ENCODE results near the gene TATDN3. TPM values are rescaled to one million over a fixed set of nuclear protein-coding genes. Genes with fewer than 3 reads are reported as not detected.

TATDN3 gene
- total RNA-seq, 1 experiment from 2014 or later, result 47.6 TPM

- DNase-seq, result no peak
- Histone ChIP-seq H3K4me3 (ENCODE audit: low read length) (no peak overlapping the region), H3K4me1 (ENCODE audit: low read length) (no peaks in the 10 kb centered on the region), H4K20me1 (ENCODE audit: insufficient read depth, low read depth, low read length) (no peaks in the 10 kb centered on the region), H3K9me3 (ENCODE audit: low read length) (no peaks in the 10 kb centered on the region), H3K9me2 (replicated peaks; ENCODE audit: insufficient read depth, low read length) (no peaks in the 10 kb centered on the region), H3K27me3 (ENCODE audit: low read length) (no peaks in the 10 kb centered on the region), H3K36me3 (ENCODE audit: insufficient read depth, low read length) (peaks cover 47% of the 10 kb centered on the region), H3K79me2 (ENCODE audit: low read length) (peaks cover 23% of the 10 kb centered on the region), H3K9ac (ENCODE audit: low read length) (no peak overlapping the region), H3K4me2 (ENCODE audit: low read depth, low read length, poor library complexity, severe bottlenecking) (no peak overlapping the region), H2AFZ (ENCODE audit: low read length) (no peak overlapping the region), H3K27ac (ENCODE audit: low read length) (no peak overlapping the region)
Observed at GRCh38 chr1:212780759-212781158, 10.9 kb upstream of the TATDN3 start.

GRCh38 chr1:212781225-212781624 lies 10.5 kb upstream of the TATDN3 start:
- H3K9me3 ChIP-seq (ENCODE audit: low read length), result no peaks in the 10 kb centered on the region
- H3K9me2 ChIP-seq (replicated peaks; ENCODE audit: insufficient read depth, low read length), result no peaks in the 10 kb centered on the region
- no peak overlapping the region for H3K4me3 ChIP-seq (ENCODE audit: low read length)
- H3K27me3 ChIP-seq (ENCODE audit: low read length), result no peaks in the 10 kb centered on the region
- H3K9ac ChIP-seq (ENCODE audit: low read length), result no peak overlapping the region
- H2AFZ ChIP-seq (ENCODE audit: low read length), result no peak overlapping the region
- no peak overlapping the region for H3K4me2 ChIP-seq (ENCODE audit: low read depth, low read length, poor library complexity, severe bottlenecking)
- no peaks in the 10 kb centered on the region for H4K20me1 ChIP-seq (ENCODE audit: insufficient read depth, low read depth, low read length)
- H3K36me3 ChIP-seq (ENCODE audit: insufficient read depth, low read length), result peaks cover 50% of the 10 kb centered on the region
- H3K4me1 ChIP-seq (ENCODE audit: low read length), result no peaks in the 10 kb centered on the region
- no peak for DNase-seq
- no peak overlapping the region for H3K27ac ChIP-seq (ENCODE audit: low read length)
- peaks cover 23% of the 10 kb centered on the region for H3K79me2 ChIP-seq (ENCODE audit: low read length)

GRCh38 chr1:212782422-212783154 lies 9.1 kb upstream of the TATDN3 start:
- H3K4me2 ChIP-seq (ENCODE audit: low read depth, low read length, poor library complexity, severe bottlenecking), result no peak overlapping the region

GRCh38 chr1:212783976-212784375 lies 7.7 kb upstream of the TATDN3 start:
- no peak overlapping the region for H3K27ac ChIP-seq (ENCODE audit: low read length)
- H2AFZ ChIP-seq (ENCODE audit: low read length), result no peak overlapping the region
- H3K9me2 ChIP-seq (replicated peaks; ENCODE audit: insufficient read depth, low read length), result no peaks in the 10 kb centered on the region
- DNase-seq, result no peak
- H3K9me3 ChIP-seq (ENCODE audit: low read length), result no peaks in the 10 kb centered on the region
- H3K9ac ChIP-seq (ENCODE audit: low read length), result no peak overlapping the region
- peaks cover 11% of the 10 kb centered on the region for H3K4me1 ChIP-seq (ENCODE audit: low read length)
- H3K27me3 ChIP-seq (ENCODE audit: low read length), result no peaks in the 10 kb centered on the region
- H4K20me1 ChIP-seq (ENCODE audit: insufficient read depth, low read depth, low read length), result no peaks in the 10 kb centered on the region
- H3K4me2 ChIP-seq (ENCODE audit: low read depth, low read length, poor library complexity, severe bottlenecking), result no peak overlapping the region
- peaks cover 50% of the 10 kb centered on the region for H3K79me2 ChIP-seq (ENCODE audit: low read length)
- H3K36me3 ChIP-seq (ENCODE audit: insufficient read depth, low read length), result peaks cover 50% of the 10 kb centered on the region
- H3K4me3 ChIP-seq (ENCODE audit: low read length), result no peak overlapping the region

More at GRCh38 chr1:212782422-212783154, 9.1 kb upstream of the TATDN3 start:
- no peaks in the 10 kb centered on the region for H4K20me1 ChIP-seq (ENCODE audit: insufficient read depth, low read depth, low read length)
- H3K4me1 ChIP-seq (ENCODE audit: low read length), result no peaks in the 10 kb centered on the region
- H2AFZ ChIP-seq (ENCODE audit: low read length), result no peak overlapping the region
- no peaks in the 10 kb centered on the region for H3K27me3 ChIP-seq (ENCODE audit: low read length)
- no peaks in the 10 kb centered on the region for H3K9me2 ChIP-seq (replicated peaks; ENCODE audit: insufficient read depth, low read length)
- no peak overlapping the region for H3K9ac ChIP-seq (ENCODE audit: low read length)
- no peak overlapping the region for H3K4me3 ChIP-seq (ENCODE audit: low read length)
- no peaks in the 10 kb centered on the region for H3K9me3 ChIP-seq (ENCODE audit: low read length)
- no peak overlapping the region for H3K27ac ChIP-seq (ENCODE audit: low read length)
- peak; percentile 68 for DNase-seq
- H3K36me3 ChIP-seq (ENCODE audit: insufficient read depth, low read length), result peaks cover 50% of the 10 kb centered on the region
- peaks cover 36% of the 10 kb centered on the region for H3K79me2 ChIP-seq (ENCODE audit: low read length)

- H3K9ac ChIP-seq (ENCODE audit: low read length), result no peak overlapping the region
- no peaks in the 10 kb centered on the region for H4K20me1 ChIP-seq (ENCODE audit: insufficient read depth, low read depth, low read length)
- H3K9me3 ChIP-seq (ENCODE audit: low read length), result no peaks in the 10 kb centered on the region
- no peak overlapping the region for H3K27ac ChIP-seq (ENCODE audit: low read length)
- H3K4me1 ChIP-seq (ENCODE audit: low read length), result peaks cover 26% of the 10 kb centered on the region
- H2AFZ ChIP-seq (ENCODE audit: low read length), result no peak overlapping the region
- no peak for DNase-seq
- H3K36me3 ChIP-seq (ENCODE audit: insufficient read depth, low read length), result peaks cover 46% of the 10 kb centered on the region
- H3K4me2 ChIP-seq (ENCODE audit: low read depth, low read length, poor library complexity, severe bottlenecking), result no peak overlapping the region
- no peaks in the 10 kb centered on the region for H3K27me3 ChIP-seq (ENCODE audit: low read length)
- no peak overlapping the region for H3K4me3 ChIP-seq (ENCODE audit: low read length)
- peaks cover 64% of the 10 kb centered on the region for H3K79me2 ChIP-seq (ENCODE audit: low read length)
- no peaks in the 10 kb centered on the region for H3K9me2 ChIP-seq (replicated peaks; ENCODE audit: insufficient read depth, low read length)
Observed at GRCh38 chr1:212785871-212786270, 5.8 kb upstream of the TATDN3 start.

- Histone ChIP-seq H4K20me1 (ENCODE audit: insufficient read depth, low read depth, low read length) (no peaks in the 10 kb centered on the region), H2AFZ (ENCODE audit: low read length) (peak overlapping the region; percentile 73; the same call in 1 of the 2 replicates), H3K36me3 (ENCODE audit: insufficient read depth, low read length) (peaks cover 7% of the 10 kb centered on the region; the same call in 1 of the 2 replicates), H3K4me2 (ENCODE audit: low read depth, low read length, poor library complexity, severe bottlenecking) (peak overlapping the region; percentile 91), H3K27ac (ENCODE audit: low read length) (peak overlapping the region; percentile 89), H3K9me3 (ENCODE audit: low read length) (no peaks in the 10 kb centered on the region), H3K27me3 (ENCODE audit: low read length) (no peaks in the 10 kb centered on the region), H3K4me3 (ENCODE audit: low read length) (peak overlapping the region; percentile 83), H3K9ac (ENCODE audit: low read length) (peak overlapping the region; percentile 86), H3K9me2 (replicated peaks; ENCODE audit: insufficient read depth, low read length) (no peaks in the 10 kb centered on the region), H3K79me2 (ENCODE audit: low read length) (peaks cover 77% of the 10 kb centered on the region), H3K4me1 (ENCODE audit: low read length) (peaks cover 54% of the 10 kb centered on the region)
- DNase-seq, result no peak
Observed at GRCh38 chr1:212791261-212791675, 426 bp upstream of the TATDN3 start.

GRCh38 chr1:212792396-212792908 lies 758 bp downstream of the TATDN3 start:
- Histone ChIP-seq H3K9me3 (ENCODE audit: low read length) (no peaks in the 10 kb centered on the region), H3K79me2 (ENCODE audit: low read length) (peaks cover 65% of the 10 kb centered on the region), H3K4me2 (ENCODE audit: low read depth, low read length, poor library complexity, severe bottlenecking) (peak overlapping the region; percentile 91), H3K27me3 (ENCODE audit: low read length) (no peaks in the 10 kb centered on the region), H3K36me3 (ENCODE audit: insufficient read depth, low read length) (peaks cover 17% of the 10 kb centered on the region), H3K4me1 (ENCODE audit: low read length) (peaks cover 54% of the 10 kb centered on the region), H3K4me3 (ENCODE audit: low read length) (peak overlapping the region; percentile 83), H4K20me1 (ENCODE audit: insufficient read depth, low read depth, low read length) (no peaks in the 10 kb centered on the region), H2AFZ (ENCODE audit: low read length) (peak overlapping the region; percentile 67; the same call in 1 of the 2 replicates), H3K9ac (ENCODE audit: low read length) (peak overlapping the region; percentile 86), H3K9me2 (replicated peaks; ENCODE audit: insufficient read depth, low read length) (no peaks in the 10 kb centered on the region), H3K27ac (ENCODE audit: low read length) (peak overlapping the region; percentile 89)
- DNase-seq, result peak; percentile 52

- peak overlapping the region; percentile 56 for H3K9ac ChIP-seq (ENCODE audit: low read length)
Observed at GRCh38 chr1:212794561-212795014, 2.9 kb downstream of the TATDN3 start.

More at GRCh38 chr1:212794561-212795014, 2.9 kb downstream of the TATDN3 start:
- Histone ChIP-seq H3K9me3 (ENCODE audit: low read length) (no peaks in the 10 kb centered on the region), H3K9me2 (replicated peaks; ENCODE audit: insufficient read depth, low read length) (no peaks in the 10 kb centered on the region), H4K20me1 (ENCODE audit: insufficient read depth, low read depth, low read length) (no peaks in the 10 kb centered on the region), H3K36me3 (ENCODE audit: insufficient read depth, low read length) (peaks cover 24% of the 10 kb centered on the region), H2AFZ (ENCODE audit: low read length) (peak overlapping the region; percentile 26; the same call in 1 of the 2 replicates), H3K27ac (ENCODE audit: low read length) (peak overlapping the region; percentile 89), H3K4me2 (ENCODE audit: low read depth, low read length, poor library complexity, severe bottlenecking) (peak overlapping the region; percentile 59), H3K4me3 (ENCODE audit: low read length) (peak overlapping the region; percentile 46), H3K79me2 (ENCODE audit: low read length) (peaks cover 44% of the 10 kb centered on the region), H3K27me3 (ENCODE audit: low read length) (no peaks in the 10 kb centered on the region), H3K4me1 (ENCODE audit: low read length) (peaks cover 37% of the 10 kb centered on the region)
- DNase-seq, result peak; percentile 94
